ENCODE measurements around the gene CALN1.

The CALN1 gene

DNA sequence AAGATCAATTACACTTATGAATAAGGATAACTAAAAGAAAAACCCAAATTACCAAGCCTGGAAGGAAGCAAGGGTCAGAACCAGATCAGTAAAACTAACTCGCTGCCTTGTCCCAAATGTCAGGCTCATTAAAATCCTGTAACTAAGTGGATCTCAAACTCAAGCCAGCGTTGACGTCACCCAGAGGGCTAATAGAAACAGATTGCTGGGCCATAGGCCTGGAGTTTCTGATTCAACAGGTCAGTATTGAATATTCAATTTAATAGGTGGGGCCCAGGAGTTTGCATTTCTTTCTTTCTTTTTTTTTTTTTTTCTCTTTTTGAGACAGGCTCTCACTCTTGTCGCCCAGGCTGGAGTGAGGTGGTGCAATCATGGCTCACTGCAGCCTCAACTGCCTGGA is 397.0 kb downstream of the CALN1 start:
- Histone ChIP-seq H3K36me3 (ENCODE audit: insufficient read depth, insufficient read length, low read length) (no peaks in the 10 kb centered on the region), H3K9me3 (ENCODE audit: insufficient read depth, low read length) (no peaks in the 10 kb centered on the region), H3K27me3 (ENCODE audit: insufficient read depth, insufficient read length) (no peaks in the 10 kb centered on the region), H3K4me1 (ENCODE audit: insufficient read depth, insufficient read length) (no peaks in the 10 kb centered on the region), H3K4me3 (ENCODE audit: insufficient read length, low read depth) (no peak overlapping the region), H3K9ac (ENCODE audit: insufficient read length, low read depth) (no peak overlapping the region)
- TF ChIP-seq SUZ12 (IDR thresholded peaks at IDR 0.05; ENCODE audit: extremely low read depth, insufficient read depth, insufficient read length) (no peak), YY1 (IDR thresholded peaks at IDR 0.05; ENCODE audit: insufficient read depth, insufficient read length) (no peak), ZNF274 (IDR thresholded peaks at IDR 0.05; ENCODE audit: low read depth, low read length) (no peak)
- DNase-seq (ENCODE audit: low read depth, low spot score): no peak

DNA sequence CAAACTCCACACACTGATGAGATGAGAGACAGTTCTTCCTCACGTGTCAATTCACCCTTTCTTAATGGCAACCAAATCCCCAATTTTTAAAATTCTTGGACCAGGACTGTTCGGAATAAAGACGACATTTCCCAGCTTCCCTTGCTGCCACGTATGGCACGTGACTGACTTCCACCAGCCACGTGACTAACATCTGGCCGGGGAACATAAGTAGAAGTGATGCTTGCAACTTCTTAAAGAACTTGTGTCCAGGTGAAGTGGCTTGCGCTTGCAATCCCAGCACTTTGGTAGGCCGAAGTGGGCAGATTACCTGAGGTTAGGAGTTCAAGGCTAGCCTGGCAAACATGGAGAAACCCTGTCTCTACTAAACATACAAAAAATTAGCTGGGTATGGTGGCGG is 405.1 kb downstream of the CALN1 start:
- no peak overlapping the region for H3K4me3 ChIP-seq (ENCODE audit: insufficient read length, low read depth)
- TF ChIP-seq SUZ12 (IDR thresholded peaks at IDR 0.05; ENCODE audit: extremely low read depth, insufficient read depth, insufficient read length) (no peak), ZNF274 (IDR thresholded peaks at IDR 0.05; ENCODE audit: low read depth, low read length) (no peak), YY1 (IDR thresholded peaks at IDR 0.05; ENCODE audit: insufficient read depth, insufficient read length) (no peak)
- no peak for DNase-seq (ENCODE audit: low read depth, low spot score)
- no peaks in the 10 kb centered on the region for H3K4me1 ChIP-seq (ENCODE audit: insufficient read depth, insufficient read length)
- no peak overlapping the region for H3K9ac ChIP-seq (ENCODE audit: insufficient read length, low read depth)
- no peaks in the 10 kb centered on the region for H3K27me3 ChIP-seq (ENCODE audit: insufficient read depth, insufficient read length)
- H3K9me3 ChIP-seq (ENCODE audit: insufficient read depth, low read length): no peaks in the 10 kb centered on the region
- no peaks in the 10 kb centered on the region for H3K36me3 ChIP-seq (ENCODE audit: insufficient read depth, insufficient read length, low read length)

DNA sequence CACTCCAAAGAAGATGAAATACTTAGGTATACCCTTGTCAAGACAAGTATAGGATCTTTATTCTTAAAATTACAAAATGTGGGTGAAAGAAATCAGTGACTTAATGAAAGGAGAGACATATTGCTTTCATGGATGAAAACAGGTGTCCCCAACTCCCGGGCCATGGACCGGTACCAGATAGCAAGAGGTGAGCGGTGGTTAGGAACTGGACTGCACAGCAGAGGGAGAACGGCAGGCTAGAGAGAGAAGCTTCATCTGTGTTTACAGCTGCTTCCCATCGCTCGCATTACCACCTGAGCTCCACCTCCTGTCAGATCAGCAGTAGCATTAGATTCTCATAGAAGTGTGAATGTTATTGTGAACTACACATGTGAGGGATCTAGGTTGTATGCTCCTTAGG is 408.9 kb downstream of the CALN1 start:
- Histone ChIP-seq H3K27me3 (ENCODE audit: insufficient read depth, insufficient read length) (no peaks in the 10 kb centered on the region), H3K4me3 (ENCODE audit: insufficient read length, low read depth) (no peak overlapping the region), H3K9me3 (ENCODE audit: insufficient read depth, low read length) (no peaks in the 10 kb centered on the region), H3K4me1 (ENCODE audit: insufficient read depth, insufficient read length) (no peaks in the 10 kb centered on the region), H3K9ac (ENCODE audit: insufficient read length, low read depth) (no peak overlapping the region), H3K36me3 (ENCODE audit: insufficient read depth, insufficient read length, low read length) (no peaks in the 10 kb centered on the region)
- no peak for DNase-seq (ENCODE audit: low read depth, low spot score)
- TF ChIP-seq SUZ12 (IDR thresholded peaks at IDR 0.05; ENCODE audit: extremely low read depth, insufficient read depth, insufficient read length) (no peak), ZNF274 (IDR thresholded peaks at IDR 0.05; ENCODE audit: low read depth, low read length) (no peak), YY1 (IDR thresholded peaks at IDR 0.05; ENCODE audit: insufficient read depth, insufficient read length) (no peak)

DNA sequence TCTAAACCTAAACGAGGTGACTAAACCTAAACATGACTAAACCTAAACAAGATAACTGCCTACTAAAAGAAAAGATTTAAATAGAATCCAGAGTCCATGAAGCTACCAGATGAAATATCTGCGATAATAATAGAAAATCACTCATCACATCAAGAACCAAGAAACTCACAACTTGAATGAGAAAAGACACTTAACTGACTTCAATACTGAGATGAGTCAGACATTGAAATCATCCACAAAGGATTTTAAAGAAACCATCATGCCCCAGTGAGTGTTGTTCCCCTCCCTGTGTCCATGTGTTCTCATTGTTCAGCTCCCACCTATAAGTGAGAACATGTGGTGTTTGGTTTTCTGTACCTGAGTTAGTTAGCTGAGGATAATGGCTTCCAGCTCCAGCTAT is 416.0 kb downstream of the CALN1 start:
- Histone ChIP-seq H3K9ac (ENCODE audit: insufficient read length, low read depth) (no peak overlapping the region), H3K9me3 (ENCODE audit: insufficient read depth, low read length) (no peaks in the 10 kb centered on the region), H3K27me3 (ENCODE audit: insufficient read depth, insufficient read length) (no peaks in the 10 kb centered on the region), H3K4me1 (ENCODE audit: insufficient read depth, insufficient read length) (no peaks in the 10 kb centered on the region), H3K36me3 (ENCODE audit: insufficient read depth, insufficient read length, low read length) (no peaks in the 10 kb centered on the region), H3K4me3 (ENCODE audit: insufficient read length, low read depth) (no peak overlapping the region)
- DNase-seq (ENCODE audit: low read depth, low spot score): no peak
- TF ChIP-seq ZNF274 (IDR thresholded peaks at IDR 0.05; ENCODE audit: low read depth, low read length) (no peak), YY1 (IDR thresholded peaks at IDR 0.05; ENCODE audit: insufficient read depth, insufficient read length) (no peak), SUZ12 (IDR thresholded peaks at IDR 0.05; ENCODE audit: extremely low read depth, insufficient read depth, insufficient read length) (no peak)

DNA sequence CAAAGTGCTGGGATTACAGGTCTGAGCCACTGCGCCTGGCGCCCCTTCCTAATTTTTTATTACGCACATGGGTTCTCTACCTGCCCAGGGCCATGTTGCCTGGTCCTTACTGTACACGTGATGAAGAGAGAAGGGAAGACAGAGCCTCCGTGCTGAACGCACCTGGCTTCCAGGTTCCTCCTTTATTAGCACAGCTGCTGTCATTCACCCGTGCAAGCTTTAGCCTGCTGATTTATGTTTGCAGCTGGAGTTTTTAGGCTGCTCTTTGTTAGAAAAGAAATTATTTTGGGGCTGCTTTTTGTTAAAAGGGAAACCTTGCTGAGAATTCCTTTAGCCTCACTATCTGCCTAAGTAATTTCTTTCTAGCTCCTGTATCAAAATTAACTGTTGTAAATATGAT is 417.0 kb downstream of the CALN1 start:
- Histone ChIP-seq H3K36me3 (ENCODE audit: insufficient read depth, insufficient read length, low read length) (no peaks in the 10 kb centered on the region), H3K27me3 (ENCODE audit: insufficient read depth, insufficient read length) (no peaks in the 10 kb centered on the region), H3K9me3 (ENCODE audit: insufficient read depth, low read length) (no peaks in the 10 kb centered on the region), H3K4me1 (ENCODE audit: insufficient read depth, insufficient read length) (no peaks in the 10 kb centered on the region), H3K9ac (ENCODE audit: insufficient read length, low read depth) (no peak overlapping the region), H3K4me3 (ENCODE audit: insufficient read length, low read depth) (no peak overlapping the region)
- no peak for TF ChIP-seq YY1 (IDR thresholded peaks at IDR 0.05; ENCODE audit: insufficient read depth, insufficient read length)
- no peak for TF ChIP-seq SUZ12 (IDR thresholded peaks at IDR 0.05; ENCODE audit: extremely low read depth, insufficient read depth, insufficient read length)
- no peak for TF ChIP-seq ZNF274 (IDR thresholded peaks at IDR 0.05; ENCODE audit: low read depth, low read length)
- no peak for DNase-seq (ENCODE audit: low read depth, low spot score)

DNA sequence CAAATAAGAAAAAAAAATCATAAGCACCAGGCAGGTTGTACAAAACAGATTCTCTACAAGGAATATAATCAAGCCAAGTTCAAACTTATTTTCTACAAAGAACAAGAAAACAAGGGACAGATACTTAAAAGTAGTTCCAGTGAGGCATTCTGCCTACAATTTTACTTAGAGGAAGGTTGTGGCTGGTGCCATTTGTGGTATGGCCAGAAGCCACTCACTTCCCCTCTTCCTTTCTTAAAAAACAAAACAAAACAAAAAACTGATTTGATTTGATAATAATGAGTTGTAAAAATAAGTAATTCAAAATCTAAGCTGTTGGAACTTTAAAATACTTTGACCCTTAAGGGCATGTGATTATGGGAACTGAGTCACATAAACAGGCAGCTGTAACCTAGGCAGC is 420.6 kb downstream of the CALN1 start:
- Histone ChIP-seq H3K9ac (ENCODE audit: insufficient read length, low read depth) (no peak overlapping the region), H3K4me3 (ENCODE audit: insufficient read length, low read depth) (no peak overlapping the region), H3K4me1 (ENCODE audit: insufficient read depth, insufficient read length) (no peaks in the 10 kb centered on the region), H3K27me3 (ENCODE audit: insufficient read depth, insufficient read length) (no peaks in the 10 kb centered on the region), H3K9me3 (ENCODE audit: insufficient read depth, low read length) (no peaks in the 10 kb centered on the region), H3K36me3 (ENCODE audit: insufficient read depth, insufficient read length, low read length) (no peaks in the 10 kb centered on the region)
- TF ChIP-seq SUZ12 (IDR thresholded peaks at IDR 0.05; ENCODE audit: extremely low read depth, insufficient read depth, insufficient read length) (no peak), ZNF274 (IDR thresholded peaks at IDR 0.05; ENCODE audit: low read depth, low read length) (no peak), YY1 (IDR thresholded peaks at IDR 0.05; ENCODE audit: insufficient read depth, insufficient read length) (no peak)
- no peak for DNase-seq (ENCODE audit: low read depth, low spot score)

DNA sequence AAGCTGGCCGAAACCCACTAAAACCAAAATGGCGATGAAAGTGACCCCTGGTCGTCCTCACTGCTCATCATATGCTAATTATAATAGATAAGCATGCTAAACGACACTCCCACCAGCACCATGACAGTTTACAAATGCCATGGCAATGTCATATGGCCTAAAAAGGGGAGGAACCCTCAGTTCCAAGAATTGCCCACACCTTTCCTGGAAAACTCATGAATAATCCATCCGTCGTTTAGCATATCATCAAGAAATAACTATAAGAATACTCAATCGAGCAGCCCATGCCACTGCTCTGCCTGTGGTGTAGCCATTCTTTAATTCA is 422.0 kb downstream of the CALN1 start:
- no peak overlapping the region for H3K4me3 ChIP-seq (ENCODE audit: insufficient read length, low read depth)
- TF ChIP-seq ZNF274 (IDR thresholded peaks at IDR 0.05; ENCODE audit: low read depth, low read length) (no peak), YY1 (IDR thresholded peaks at IDR 0.05; ENCODE audit: insufficient read depth, insufficient read length) (no peak), SUZ12 (IDR thresholded peaks at IDR 0.05; ENCODE audit: extremely low read depth, insufficient read depth, insufficient read length) (no peak)
- H3K27me3 ChIP-seq (ENCODE audit: insufficient read depth, insufficient read length): no peaks in the 10 kb centered on the region
- DNase-seq (ENCODE audit: low read depth, low spot score): no peak
- no peaks in the 10 kb centered on the region for H3K36me3 ChIP-seq (ENCODE audit: insufficient read depth, insufficient read length, low read length)
- H3K4me1 ChIP-seq (ENCODE audit: insufficient read depth, insufficient read length): no peaks in the 10 kb centered on the region
- H3K9ac ChIP-seq (ENCODE audit: insufficient read length, low read depth): no peak overlapping the region
- no peaks in the 10 kb centered on the region for H3K9me3 ChIP-seq (ENCODE audit: insufficient read depth, low read length)

DNA sequence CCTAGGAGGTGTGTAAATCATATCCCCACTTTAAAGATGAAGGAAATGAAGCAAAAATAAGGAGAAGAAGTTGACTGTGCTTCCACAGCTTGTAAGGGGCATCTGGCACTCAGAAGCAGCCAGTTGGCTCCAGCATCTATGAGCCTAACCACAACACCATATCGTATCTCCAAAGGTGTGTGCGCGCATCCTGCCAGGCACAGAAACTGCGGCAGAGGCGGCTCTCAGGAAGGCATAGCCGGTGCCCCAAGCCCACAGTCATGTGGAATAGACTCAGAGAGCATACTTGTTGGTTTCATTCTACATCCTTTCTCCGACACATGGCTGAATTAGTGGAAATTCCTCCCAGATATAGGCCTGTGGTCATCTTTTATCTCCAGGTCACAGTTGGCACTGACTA is 423.9 kb downstream of the CALN1 start:
- no peak overlapping the region for H3K4me3 ChIP-seq (ENCODE audit: insufficient read length, low read depth)
- TF ChIP-seq ZNF274 (IDR thresholded peaks at IDR 0.05; ENCODE audit: low read depth, low read length): no peak
- TF ChIP-seq YY1 (IDR thresholded peaks at IDR 0.05; ENCODE audit: insufficient read depth, insufficient read length): no peak
- no peak for TF ChIP-seq SUZ12 (IDR thresholded peaks at IDR 0.05; ENCODE audit: extremely low read depth, insufficient read depth, insufficient read length)
- H3K9me3 ChIP-seq (ENCODE audit: insufficient read depth, low read length): no peaks in the 10 kb centered on the region

More for the DNA sequence above, 423.9 kb downstream of the CALN1 start:
- H3K36me3 ChIP-seq (ENCODE audit: insufficient read depth, insufficient read length, low read length): no peaks in the 10 kb centered on the region
- H3K27me3 ChIP-seq (ENCODE audit: insufficient read depth, insufficient read length): no peaks in the 10 kb centered on the region
- no peak overlapping the region for H3K9ac ChIP-seq (ENCODE audit: insufficient read length, low read depth)
- no peaks in the 10 kb centered on the region for H3K4me1 ChIP-seq (ENCODE audit: insufficient read depth, insufficient read length)
- no peak for DNase-seq (ENCODE audit: low read depth, low spot score)
